ENCODE measurements around the gene POPDC3. TPM values are rescaled to one million over a fixed set of nuclear protein-coding genes. Genes with fewer than 3 reads are reported as not detected.
"Not testable (repeated sequence)": the region's sequence is repeated elsewhere in the genome, so short reads cannot be mapped to it uniquely, and the experiment has no call there.

POPDC3 gene
- total RNA-seq, 1 experiment from 2014 or later = 2.6 TPM

- no peak for DNase-seq
- peaks cover 1% of the 10 kb centered on the region; the same call in 1 of the 2 replicates for H3K27me3 ChIP-seq (ENCODE audit: control insufficient read depth, insufficient read depth, low read length)
- H3K36me3 ChIP-seq (replicated peaks; ENCODE audit: control insufficient read depth, insufficient read depth, low read length) = no peaks in the 10 kb centered on the region
- no peak overlapping the region for H3K4me3 ChIP-seq (ENCODE audit: insufficient read depth, low read depth, low read length)
These were observed 6.8 kb upstream of the POPDC3 start for GRCh38 chr6:105186576-105186975.

- no peak overlapping the region for H3K4me3 ChIP-seq (ENCODE audit: insufficient read depth, low read depth, low read length)
- H3K27me3 ChIP-seq (ENCODE audit: control insufficient read depth, insufficient read depth, low read length) = peaks cover 8% of the 10 kb centered on the region
- no peaks in the 10 kb centered on the region for H3K36me3 ChIP-seq (replicated peaks; ENCODE audit: control insufficient read depth, insufficient read depth, low read length)
- no peak for DNase-seq
These were observed 5.1 kb upstream of the POPDC3 start for GRCh38 chr6:105184921-105185320.

DNA sequence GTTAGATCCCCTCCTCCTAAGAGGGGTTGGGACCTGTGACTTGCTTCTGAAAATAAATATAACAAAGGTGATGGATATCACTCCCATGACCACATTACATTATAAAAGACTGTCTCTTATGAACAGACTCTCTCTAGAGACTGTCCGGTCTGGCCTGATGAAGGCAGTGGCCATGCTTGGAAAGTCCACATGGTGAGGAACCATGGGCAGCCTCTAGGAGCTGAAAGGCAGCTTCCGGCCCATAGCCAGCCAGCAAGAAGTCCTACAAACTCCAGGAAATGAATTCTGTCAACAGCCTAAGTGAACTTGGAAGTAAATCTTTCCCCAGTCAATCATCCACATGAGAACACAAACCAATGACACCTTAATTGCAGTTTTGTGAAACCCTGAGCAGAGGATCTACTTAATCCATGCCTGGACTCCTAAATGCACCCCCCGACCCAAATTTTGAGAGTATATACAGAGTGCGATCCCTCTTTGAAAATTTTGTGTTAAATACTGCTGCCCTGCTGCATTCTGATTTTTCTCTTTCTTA lies 2.2 kb upstream of the POPDC3 start:
- peaks cover 20% of the 10 kb centered on the region for H3K27me3 ChIP-seq (ENCODE audit: control insufficient read depth, insufficient read depth, low read length)
- H3K36me3 ChIP-seq (replicated peaks; ENCODE audit: control insufficient read depth, insufficient read depth, low read length) = no peaks in the 10 kb centered on the region
- DNase-seq = no peak
- H3K4me3 ChIP-seq (ENCODE audit: insufficient read depth, low read depth, low read length) = no peak overlapping the region

DNA sequence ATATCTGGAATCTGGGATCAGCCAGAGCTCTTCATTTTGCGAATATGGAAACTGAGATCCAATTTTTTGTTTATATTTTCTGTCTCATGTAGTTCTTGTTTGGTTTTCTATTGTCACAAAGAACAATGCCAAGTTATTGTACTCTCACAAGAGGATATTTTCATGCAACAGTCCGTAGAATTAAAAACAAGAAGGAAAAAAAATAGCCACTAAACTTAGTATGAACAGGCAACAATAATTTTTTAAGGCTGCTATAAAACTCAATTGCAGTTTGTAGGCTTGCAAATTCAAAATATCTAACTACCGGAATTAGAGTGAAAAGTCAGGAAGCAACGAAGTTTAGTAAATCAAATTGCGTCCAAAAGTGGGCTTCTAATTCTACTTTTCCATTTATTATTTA lies 1.2 kb downstream of the POPDC3 start:
- H3K27me3 ChIP-seq (ENCODE audit: control insufficient read depth, insufficient read depth, low read length) = peaks cover 20% of the 10 kb centered on the region
- no peaks in the 10 kb centered on the region for H3K36me3 ChIP-seq (replicated peaks; ENCODE audit: control insufficient read depth, insufficient read depth, low read length)
- H3K4me3 ChIP-seq (ENCODE audit: insufficient read depth, low read depth, low read length) = no peak overlapping the region
- no peak for DNase-seq

DNA sequence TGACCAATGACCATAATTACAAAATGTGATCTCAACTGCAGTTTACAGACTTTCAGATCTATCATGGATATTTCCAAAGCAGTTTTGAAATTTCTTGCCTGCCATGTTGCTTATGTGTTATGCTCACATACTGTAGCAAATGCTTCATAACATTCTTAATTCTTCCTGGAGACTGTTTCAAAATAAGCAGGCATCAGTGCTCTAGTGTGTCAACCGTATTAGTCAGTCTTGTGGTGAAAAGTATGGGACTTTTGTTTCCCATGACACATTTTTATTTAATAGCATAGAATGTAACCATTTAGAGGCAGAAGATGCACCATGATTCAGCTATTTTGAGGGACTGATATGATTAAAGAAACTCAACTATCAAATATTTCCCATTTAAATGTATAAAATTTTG lies 1.7 kb downstream of the POPDC3 start:
- no peaks in the 10 kb centered on the region for H3K36me3 ChIP-seq (replicated peaks; ENCODE audit: control insufficient read depth, insufficient read depth, low read length)
- H3K27me3 ChIP-seq (ENCODE audit: control insufficient read depth, insufficient read depth, low read length) = peaks cover 20% of the 10 kb centered on the region
- H3K4me3 ChIP-seq (ENCODE audit: insufficient read depth, low read depth, low read length) = no peak overlapping the region
- no peak for DNase-seq

DNA sequence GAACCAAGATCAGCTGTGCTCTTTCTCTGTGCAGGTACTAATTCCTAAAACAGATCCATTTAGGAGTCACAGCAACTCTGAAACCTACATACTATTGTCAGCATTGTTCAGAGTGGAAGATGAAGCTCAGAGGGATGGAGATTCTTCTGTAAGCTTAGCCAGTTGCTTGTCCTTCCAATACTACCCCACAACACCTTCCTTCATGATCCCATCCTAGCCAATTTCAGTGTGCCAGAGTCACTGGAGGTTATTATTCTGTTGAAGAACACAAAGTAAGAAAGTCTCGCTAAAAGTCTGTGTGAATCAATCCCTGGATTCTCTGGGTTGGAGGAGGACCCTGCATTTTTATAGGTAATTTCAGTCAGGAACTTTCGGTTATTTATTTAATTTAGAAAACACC lies 2.3 kb downstream of the POPDC3 start:
- Histone ChIP-seq H3K36me3 (replicated peaks; ENCODE audit: control insufficient read depth, insufficient read depth, low read length) (no peaks in the 10 kb centered on the region), H3K4me3 (ENCODE audit: insufficient read depth, low read depth, low read length) (no peak overlapping the region), H3K27me3 (ENCODE audit: control insufficient read depth, insufficient read depth, low read length) (peaks cover 20% of the 10 kb centered on the region)
- no peak for DNase-seq

DNA sequence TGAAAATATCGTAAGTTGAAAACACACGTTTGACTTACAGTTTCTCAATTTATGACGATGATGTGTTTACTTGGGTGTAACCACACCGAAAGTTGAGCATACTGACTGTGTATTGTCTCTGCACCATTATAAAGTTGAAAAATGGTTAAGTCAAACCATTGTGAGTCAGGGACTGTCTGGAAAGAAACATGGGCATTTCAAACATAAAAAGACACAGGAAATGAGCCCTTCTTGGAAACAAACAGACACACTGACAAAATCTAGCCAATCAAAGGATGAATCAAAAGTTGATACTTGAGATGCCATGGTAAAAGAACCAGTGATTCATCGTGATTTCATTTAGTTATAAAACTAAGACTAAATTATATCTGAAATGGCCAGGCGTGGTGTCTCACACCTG lies 5.3 kb downstream of the POPDC3 start:
- Histone ChIP-seq H3K4me3 (ENCODE audit: insufficient read depth, low read depth, low read length) (no peak overlapping the region), H3K36me3 (replicated peaks; ENCODE audit: control insufficient read depth, insufficient read depth, low read length) (no peaks in the 10 kb centered on the region), H3K27me3 (ENCODE audit: control insufficient read depth, insufficient read depth, low read length) (peaks cover 12% of the 10 kb centered on the region)
- no peak for DNase-seq

DNA sequence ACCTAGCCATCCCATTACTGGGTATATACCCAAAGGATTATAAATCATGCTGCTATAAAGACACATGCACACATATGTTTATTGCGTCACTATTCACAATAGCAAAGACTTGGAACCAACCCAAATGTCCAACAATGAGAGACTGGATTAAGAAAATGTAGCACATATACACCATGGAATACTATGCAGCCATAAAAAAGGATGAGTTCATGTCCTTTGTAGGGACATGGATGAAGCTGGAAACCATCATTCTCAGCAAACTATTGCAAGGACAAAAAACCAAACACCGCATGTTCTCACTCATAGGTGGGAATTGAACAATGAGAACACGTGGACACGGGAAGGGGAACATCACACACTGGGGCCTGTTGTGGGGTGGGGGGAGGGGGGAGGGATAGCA lies 7.3 kb downstream of the POPDC3 start:
- not testable (repeated sequence) for H3K27me3 ChIP-seq (ENCODE audit: control insufficient read depth, insufficient read depth, low read length); H3K4me3 ChIP-seq (ENCODE audit: insufficient read depth, low read depth, low read length); DNase-seq; H3K36me3 ChIP-seq (replicated peaks; ENCODE audit: control insufficient read depth, insufficient read depth, low read length)

DNA sequence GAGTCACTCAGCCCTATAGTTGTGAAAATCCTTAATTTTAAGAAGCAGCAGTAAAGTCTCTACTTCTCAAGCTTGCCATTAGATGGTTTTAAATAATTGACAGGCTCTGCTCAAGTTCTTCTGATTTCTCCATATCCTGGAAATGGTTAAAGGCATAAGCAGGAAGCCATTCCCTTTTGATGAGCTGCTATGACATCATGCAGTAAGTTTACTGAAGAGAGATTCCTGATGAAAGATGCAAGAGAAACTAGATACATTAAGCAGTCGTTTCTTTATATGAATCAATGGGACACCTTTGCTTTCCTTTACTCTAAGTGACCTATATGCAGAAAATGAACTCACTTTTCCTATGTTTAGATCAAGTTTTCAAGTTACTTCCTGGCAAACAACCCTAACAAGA lies 9.8 kb downstream of the POPDC3 start:
- H3K4me3 ChIP-seq (ENCODE audit: insufficient read depth, low read depth, low read length) = no peak overlapping the region
- no peaks in the 10 kb centered on the region for H3K27me3 ChIP-seq (ENCODE audit: control insufficient read depth, insufficient read depth, low read length)
- DNase-seq = no peak
- no peaks in the 10 kb centered on the region for H3K36me3 ChIP-seq (replicated peaks; ENCODE audit: control insufficient read depth, insufficient read depth, low read length)

- no peak overlapping the region for H3K4me3 ChIP-seq (ENCODE audit: insufficient read depth, low read depth, low read length)
- no peak for DNase-seq
These were observed 11.9 kb downstream of the POPDC3 start for GRCh38 chr6:105167914-105168313.

GRCh38 chr6:105164418-105164817 lies 15.4 kb downstream of the POPDC3 start:
- H3K36me3 ChIP-seq (replicated peaks; ENCODE audit: control insufficient read depth, insufficient read depth, low read length) = no peaks in the 10 kb centered on the region

More at GRCh38 chr6:105167914-105168313, 11.9 kb downstream of the POPDC3 start:
- Histone ChIP-seq H3K27me3 (ENCODE audit: control insufficient read depth, insufficient read depth, low read length) (no peaks in the 10 kb centered on the region), H3K36me3 (replicated peaks; ENCODE audit: control insufficient read depth, insufficient read depth, low read length) (no peaks in the 10 kb centered on the region)

DNA sequence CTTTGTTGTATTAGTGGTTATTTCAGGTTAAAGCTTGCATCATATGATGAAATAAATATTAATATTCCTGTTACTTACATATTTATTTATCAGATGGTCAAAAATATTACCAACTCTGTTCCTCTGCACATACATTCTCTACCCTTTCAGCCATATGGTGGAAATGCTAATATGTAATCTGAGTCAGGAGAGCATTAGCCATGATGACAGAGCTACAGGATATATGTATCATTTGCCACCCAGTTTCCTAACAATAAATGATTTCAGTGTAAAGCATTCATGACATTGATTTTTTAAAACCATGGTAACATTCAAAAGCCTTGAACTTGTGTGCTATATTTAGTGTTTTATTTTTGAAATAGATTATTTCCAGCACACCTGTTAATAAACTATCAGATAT lies 16.6 kb downstream of the POPDC3 start:
- Histone ChIP-seq H3K36me3 (replicated peaks; ENCODE audit: control insufficient read depth, insufficient read depth, low read length) (no peaks in the 10 kb centered on the region), H3K27me3 (ENCODE audit: control insufficient read depth, insufficient read depth, low read length) (no peaks in the 10 kb centered on the region), H3K4me3 (ENCODE audit: insufficient read depth, low read depth, low read length) (no peak overlapping the region)
- DNase-seq = no peak

More at GRCh38 chr6:105164418-105164817, 15.4 kb downstream of the POPDC3 start:
- no peaks in the 10 kb centered on the region for H3K27me3 ChIP-seq (ENCODE audit: control insufficient read depth, insufficient read depth, low read length)
- H3K4me3 ChIP-seq (ENCODE audit: insufficient read depth, low read depth, low read length) = no peak overlapping the region
- no peak for DNase-seq

DNA sequence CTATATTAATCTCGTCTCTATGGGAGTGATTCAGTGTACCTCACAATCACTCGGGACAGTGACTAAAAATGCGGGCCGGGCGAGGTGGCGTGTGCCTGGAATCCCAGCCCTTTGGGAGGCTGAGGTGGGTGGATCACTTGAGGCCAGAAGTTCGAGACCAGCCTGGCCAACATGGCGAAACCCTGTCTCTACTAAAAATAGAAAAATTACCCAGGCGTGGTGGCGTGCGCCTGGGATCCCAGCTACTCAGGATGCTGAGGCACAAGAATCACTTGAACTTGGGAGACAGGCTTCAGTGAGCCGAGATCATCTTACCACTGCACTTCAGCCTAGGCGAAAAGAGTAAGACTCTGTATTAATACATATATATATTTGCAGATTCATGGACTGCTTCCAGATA lies 17.4 kb downstream of the POPDC3 start:
- Histone ChIP-seq H3K36me3 (replicated peaks; ENCODE audit: control insufficient read depth, insufficient read depth, low read length) (no peaks in the 10 kb centered on the region), H3K27me3 (ENCODE audit: control insufficient read depth, insufficient read depth, low read length) (no peaks in the 10 kb centered on the region), H3K4me3 (ENCODE audit: insufficient read depth, low read depth, low read length) (no peak overlapping the region)
- no peak for DNase-seq

GRCh38 chr6:105161421-105161820 lies 18.4 kb downstream of the POPDC3 start:
- no peak overlapping the region for H3K4me3 ChIP-seq (ENCODE audit: insufficient read depth, low read depth, low read length)
- no peaks in the 10 kb centered on the region for H3K27me3 ChIP-seq (ENCODE audit: control insufficient read depth, insufficient read depth, low read length)
- H3K36me3 ChIP-seq (replicated peaks; ENCODE audit: control insufficient read depth, insufficient read depth, low read length) = no peaks in the 10 kb centered on the region
- DNase-seq = no peak

- H3K27me3 ChIP-seq (ENCODE audit: control insufficient read depth, insufficient read depth, low read length) = no peaks in the 10 kb centered on the region
- H3K36me3 ChIP-seq (replicated peaks; ENCODE audit: control insufficient read depth, insufficient read depth, low read length) = no peaks in the 10 kb centered on the region
- no peak overlapping the region for H3K4me3 ChIP-seq (ENCODE audit: insufficient read depth, low read depth, low read length)
- no peak for DNase-seq
These were observed 26.1 kb downstream of the POPDC3 start for GRCh38 chr6:105153676-105154075.

- no peaks in the 10 kb centered on the region for H3K27me3 ChIP-seq (ENCODE audit: control insufficient read depth, insufficient read depth, low read length)
- DNase-seq = no peak
- no peaks in the 10 kb centered on the region for H3K36me3 ChIP-seq (replicated peaks; ENCODE audit: control insufficient read depth, insufficient read depth, low read length)
- H3K4me3 ChIP-seq (ENCODE audit: insufficient read depth, low read depth, low read length) = no peak overlapping the region
These were observed 26.9 kb downstream of the POPDC3 start for GRCh38 chr6:105152880-105153279.
